Measurements from ENCODE around the gene YWHAH. TPM values are rescaled to one million over a fixed set of nuclear protein-coding genes. Genes with fewer than 3 reads are reported as not detected.

Gene YWHAH
- polyA plus RNA-seq, 4 donors: 117 to 135 (median 130) TPM

GRCh38 chr22:31922534-31922933 is 21.8 kb upstream of the YWHAH start:
- no peak for DNase-seq (ENCODE audit: low read depth in 4 of 4, low spot score in 3 of 4)

- no peak for DNase-seq (ENCODE audit: low read depth in 4 of 4, low spot score in 3 of 4)
Measured at GRCh38 chr22:31923136-31923535, 21.2 kb upstream of the YWHAH start.

- no peak for DNase-seq (ENCODE audit: low read depth in 4 of 4, low spot score in 3 of 4)
Measured at GRCh38 chr22:31923747-31924146, 20.6 kb upstream of the YWHAH start.

- no peak for DNase-seq (ENCODE audit: low read depth in 4 of 4, low spot score in 3 of 4)
Measured at GRCh38 chr22:31925056-31925455, 19.3 kb upstream of the YWHAH start.

- no peak for DNase-seq (ENCODE audit: low read depth in 4 of 4, low spot score in 3 of 4)
Measured at GRCh38 chr22:31926024-31926423, 18.3 kb upstream of the YWHAH start.

- DNase-seq (ENCODE audit: low read depth in 4 of 4, low spot score in 3 of 4): no peak
Measured at GRCh38 chr22:31926969-31927368, 17.4 kb upstream of the YWHAH start.

GRCh38 chr22:31927562-31927961 is 16.8 kb upstream of the YWHAH start:
- no peak for DNase-seq (ENCODE audit: low read depth in 4 of 4, low spot score in 3 of 4)

GRCh38 chr22:31929167-31929930 is 15.0 kb upstream of the YWHAH start:
- no peak for DNase-seq (ENCODE audit: low read depth in 4 of 4, low spot score in 3 of 4)

- no peak for DNase-seq (ENCODE audit: low read depth in 4 of 4, low spot score in 3 of 4)
Measured at GRCh38 chr22:31932863-31933262, 11.5 kb upstream of the YWHAH start.

- DNase-seq (ENCODE audit: low read depth in 4 of 4, low spot score in 3 of 4): no peak
Measured at GRCh38 chr22:31933406-31933805, 10.9 kb upstream of the YWHAH start.

GRCh38 chr22:31933816-31934482 is 10.4 kb upstream of the YWHAH start:
- no peak for DNase-seq (ENCODE audit: low read depth in 4 of 4, low spot score in 3 of 4)

GRCh38 chr22:31935961-31936635 is 8.2 kb upstream of the YWHAH start:
- DNase-seq (ENCODE audit: low read depth in 4 of 4, low spot score in 3 of 4): no peak

GRCh38 chr22:31937341-31937740 is 7.0 kb upstream of the YWHAH start:
- no peak for DNase-seq (ENCODE audit: low read depth in 4 of 4, low spot score in 3 of 4)

GRCh38 chr22:31938296-31938695 is 6.0 kb upstream of the YWHAH start:
- DNase-seq (ENCODE audit: low read depth in 4 of 4, low spot score in 3 of 4): no peak

GRCh38 chr22:31940506-31940905 is 3.8 kb upstream of the YWHAH start:
- no peak for DNase-seq (ENCODE audit: low read depth in 4 of 4, low spot score in 3 of 4)

GRCh38 chr22:31942091-31942490 is 2.2 kb upstream of the YWHAH start:
- DNase-seq (ENCODE audit: low read depth in 4 of 4, low spot score in 3 of 4): no peak

GRCh38 chr22:31943206-31943977 is 943 bp upstream of the YWHAH start:
- DNase-seq (ENCODE audit: low read depth in 4 of 4, low spot score in 3 of 4): no peak

GRCh38 chr22:31944700-31945442 is 536 bp downstream of the YWHAH start:
- DNase-seq (ENCODE audit: low read depth in 4 of 4, low spot score in 3 of 4): no peak

GRCh38 chr22:31945443-31945855 is 1.1 kb downstream of the YWHAH start:
- no peak for DNase-seq (ENCODE audit: low read depth in 4 of 4, low spot score in 3 of 4)

GRCh38 chr22:31945971-31946680 is 1.8 kb downstream of the YWHAH start:
- no peak for DNase-seq (ENCODE audit: low read depth in 4 of 4, low spot score in 3 of 4)

Measured in right renal pelvis (tissue), 4 donors.